ENCODE results near the gene ERO1B.

The ERO1B gene

DNA sequence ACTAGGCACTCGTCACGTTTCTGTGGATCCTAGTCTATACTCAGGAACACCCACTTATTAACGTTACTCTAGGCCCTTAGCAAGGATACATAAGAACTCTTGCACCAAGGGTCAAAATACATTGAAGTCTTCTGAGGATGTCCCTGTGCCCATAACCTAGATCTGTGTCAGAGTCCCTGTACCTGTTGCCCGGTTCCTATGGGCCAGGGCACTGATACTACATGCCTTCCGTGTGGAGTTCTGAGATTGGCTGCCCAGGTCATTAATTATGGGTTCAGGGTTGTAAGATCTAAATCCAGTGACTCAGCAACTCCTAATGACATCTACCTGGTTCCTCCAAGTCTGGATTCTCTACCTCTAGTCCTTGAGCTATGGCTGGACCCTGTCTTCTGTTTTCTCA lies 69.9 kb downstream of the ERO1B start:
- TF ChIP-seq, protein P1, sequence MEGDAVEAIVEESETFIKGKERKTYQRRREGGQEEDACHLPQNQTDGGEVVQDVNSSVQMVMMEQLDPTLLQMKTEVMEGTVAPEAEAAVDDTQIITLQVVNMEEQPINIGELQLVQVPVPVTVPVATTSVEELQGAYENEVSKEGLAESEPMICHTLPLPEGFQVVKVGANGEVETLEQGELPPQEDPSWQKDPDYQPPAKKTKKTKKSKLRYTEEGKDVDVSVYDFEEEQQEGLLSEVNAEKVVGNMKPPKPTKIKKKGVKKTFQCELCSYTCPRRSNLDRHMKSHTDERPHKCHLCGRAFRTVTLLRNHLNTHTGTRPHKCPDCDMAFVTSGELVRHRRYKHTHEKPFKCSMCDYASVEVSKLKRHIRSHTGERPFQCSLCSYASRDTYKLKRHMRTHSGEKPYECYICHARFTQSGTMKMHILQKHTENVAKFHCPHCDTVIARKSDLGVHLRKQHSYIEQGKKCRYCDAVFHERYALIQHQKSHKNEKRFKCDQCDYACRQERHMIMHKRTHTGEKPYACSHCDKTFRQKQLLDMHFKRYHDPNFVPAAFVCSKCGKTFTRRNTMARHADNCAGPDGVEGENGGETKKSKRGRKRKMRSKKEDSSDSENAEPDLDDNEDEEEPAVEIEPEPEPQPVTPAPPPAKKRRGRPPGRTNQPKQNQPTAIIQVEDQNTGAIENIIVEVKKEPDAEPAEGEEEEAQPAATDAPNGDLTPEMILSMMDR (IDR thresholded peaks at IDR 0.05; ENCODE audit: insufficient read depth, low read depth, low read length, missing control alignments), result no peak
- DNase-seq (ENCODE audit: low read depth), result no peak
- no peak overlapping the region for H3K4me3 ChIP-seq (ENCODE audit: low read depth, low read length)

DNA sequence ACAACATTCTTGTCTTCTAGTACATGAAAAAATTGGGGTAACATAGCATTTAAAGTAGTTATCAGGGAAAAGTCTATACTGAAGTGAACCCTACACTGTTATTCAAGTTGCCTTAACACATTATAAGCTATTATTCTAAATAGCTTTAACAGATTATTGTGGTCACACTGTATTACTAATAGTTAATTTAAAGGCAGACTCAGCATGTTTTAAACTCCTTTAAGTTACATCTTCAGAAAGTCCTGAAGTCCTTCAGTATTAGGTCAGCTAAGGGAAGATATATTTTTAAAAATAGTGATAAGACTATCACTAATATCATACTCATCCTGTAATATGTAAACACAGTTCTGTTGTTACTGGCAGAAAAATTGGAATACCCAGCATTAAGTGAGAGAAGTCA lies 72.0 kb downstream of the ERO1B start:
- TF ChIP-seq, protein P1 (IDR thresholded peaks at IDR 0.05; ENCODE audit: insufficient read depth, low read depth, low read length, missing control alignments), result no peak
- no peak overlapping the region for H3K4me3 ChIP-seq (ENCODE audit: low read depth, low read length)
- no peak for DNase-seq (ENCODE audit: low read depth)

DNA sequence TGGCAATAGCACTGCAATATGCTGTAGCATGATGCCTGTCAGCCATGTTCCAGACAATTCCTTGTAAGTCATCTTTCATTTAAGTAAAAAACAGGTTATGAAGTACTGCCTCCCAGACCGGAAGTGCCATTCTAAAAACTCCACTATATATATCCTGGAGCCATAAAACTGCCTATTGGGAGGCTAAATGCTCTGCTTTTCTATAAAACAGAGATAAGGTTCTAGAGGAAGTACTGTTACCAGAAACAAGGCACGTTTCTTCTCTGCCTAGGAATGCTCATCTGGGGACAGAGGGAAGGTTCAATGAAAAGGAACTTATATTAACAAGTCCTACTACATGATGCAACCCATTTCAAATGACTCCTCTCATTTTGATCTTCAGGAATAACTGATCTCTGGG lies 72.6 kb downstream of the ERO1B start:
- TF ChIP-seq, protein P1 (IDR thresholded peaks at IDR 0.05; ENCODE audit: insufficient read depth, low read depth, low read length, missing control alignments), result no peak
- H3K4me3 ChIP-seq (ENCODE audit: low read depth, low read length), result no peak overlapping the region
- DNase-seq (ENCODE audit: low read depth), result no peak

DNA sequence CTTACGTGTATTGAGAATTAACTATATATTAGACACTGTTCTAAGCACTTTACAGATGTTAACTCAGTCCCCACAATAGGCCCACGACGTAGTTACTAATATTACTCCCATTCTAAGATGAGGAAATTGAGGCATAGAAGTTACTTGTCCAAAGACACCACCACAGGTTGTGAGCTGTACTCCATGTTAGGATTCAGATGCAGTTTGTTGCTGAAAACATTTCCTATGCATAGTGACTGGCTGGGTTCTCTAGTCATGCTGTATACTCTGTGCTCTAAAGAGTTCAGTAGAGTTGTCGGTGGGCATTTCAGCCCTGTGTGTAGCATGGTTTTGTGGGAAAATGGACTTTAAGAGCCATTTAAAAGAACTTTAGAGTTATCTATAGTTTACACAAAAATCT lies 74.2 kb downstream of the ERO1B start:
- no peak overlapping the region for H3K4me3 ChIP-seq (ENCODE audit: low read depth, low read length)
- TF ChIP-seq, protein P1 (IDR thresholded peaks at IDR 0.05; ENCODE audit: insufficient read depth, low read depth, low read length, missing control alignments), result no peak
- DNase-seq (ENCODE audit: low read depth), result no peak

DNA sequence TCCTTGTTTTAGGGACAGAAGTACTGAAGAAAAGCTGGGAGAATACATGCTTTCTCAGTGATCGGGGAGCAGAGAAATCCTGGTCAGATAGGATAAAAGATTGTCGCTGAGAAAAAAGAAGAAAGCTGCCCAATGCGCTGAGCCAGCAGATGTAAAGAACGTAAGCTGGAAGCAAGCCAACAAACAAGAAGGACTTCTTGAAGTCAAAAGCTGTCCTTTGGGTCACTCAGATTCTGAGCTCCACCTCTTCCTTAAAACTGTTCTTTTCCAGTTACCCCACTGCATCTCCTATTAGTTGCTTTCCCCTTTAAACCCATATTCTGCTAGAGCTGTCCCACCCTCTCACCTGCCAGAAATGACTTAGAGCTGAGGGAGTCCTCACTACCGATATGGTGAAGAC lies 74.6 kb downstream of the ERO1B start:
- DNase-seq (ENCODE audit: low read depth), result no peak
- TF ChIP-seq, protein P1 (IDR thresholded peaks at IDR 0.05; ENCODE audit: insufficient read depth, low read depth, low read length, missing control alignments), result no peak
- no peak overlapping the region for H3K4me3 ChIP-seq (ENCODE audit: low read depth, low read length)

DNA sequence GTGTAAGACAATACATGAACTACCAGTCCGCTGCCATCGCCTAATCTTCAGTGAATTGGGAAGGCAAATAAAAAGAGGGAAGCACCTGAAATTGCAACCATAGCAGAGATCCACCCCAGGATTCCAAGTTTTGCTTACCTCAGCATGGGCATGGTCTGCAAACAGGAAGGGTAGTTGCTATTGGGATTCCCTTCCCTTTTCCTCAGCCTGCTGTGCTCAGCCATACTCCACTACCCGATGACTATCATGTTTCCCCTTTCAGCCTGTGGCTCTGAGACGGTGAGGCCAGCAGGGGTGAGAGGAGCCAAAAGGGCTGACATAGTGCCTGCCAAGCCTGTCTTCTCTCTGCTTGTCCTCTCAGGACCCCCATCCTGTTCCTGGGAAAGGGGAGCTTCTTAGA lies 75.2 kb downstream of the ERO1B start:
- no peak for DNase-seq (ENCODE audit: low read depth)
- no peak overlapping the region for H3K4me3 ChIP-seq (ENCODE audit: low read depth, low read length)
- TF ChIP-seq, protein P1 (IDR thresholded peaks at IDR 0.05; ENCODE audit: insufficient read depth, low read depth, low read length, missing control alignments), result no peak

DNA sequence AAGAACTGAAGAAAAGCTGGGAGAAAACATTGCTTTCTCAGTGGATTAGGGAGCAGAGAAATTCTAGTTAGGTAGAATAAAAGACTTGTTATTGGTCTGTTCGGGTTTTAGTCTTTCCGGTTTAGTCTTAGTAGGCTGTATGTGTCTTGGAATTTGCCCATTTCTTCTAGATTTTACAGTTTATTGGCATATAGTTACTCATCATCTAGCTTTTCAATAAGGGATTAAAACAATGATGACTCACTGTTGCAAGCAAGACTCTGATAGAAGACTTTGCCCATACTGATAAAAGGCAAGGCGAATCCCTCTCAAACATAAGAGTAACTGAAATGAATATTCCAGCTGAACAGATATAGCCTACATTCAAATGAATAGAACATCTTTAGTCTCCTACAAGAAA lies 77.1 kb downstream of the ERO1B start:
- DNase-seq (ENCODE audit: low read depth), result no peak
- TF ChIP-seq, protein P1 (IDR thresholded peaks at IDR 0.05; ENCODE audit: insufficient read depth, low read depth, low read length, missing control alignments), result no peak

More for the DNA sequence above, 77.1 kb downstream of the ERO1B start:
- no peak overlapping the region for H3K4me3 ChIP-seq (ENCODE audit: low read depth, low read length)

Data from GM12865 (cell line).